Tibial nerve (tissue), 4 donors: Measurements from ENCODE around the gene RAB6B. TPM values are rescaled to one million over a fixed set of nuclear protein-coding genes. Genes with fewer than 3 reads are reported as not detected.

ENCODE experiments used
- DNase-seq, 2 donors: peaks; one replicate each; pipeline ENCODE4 v3.0.0-alpha.2; 2019; ENCODE audit warnings: low spot score in 2 of 2
- H3K27ac ChIP-seq, 4 donors: fragments of 200-600 bp; sonication (generic) in 3 of 4; one replicate each; pipeline ENCODE4 v1.5.1; 2017 to 2019; ENCODE audit warnings: mild to moderate bottlenecking in 1 of 4
- H3K27me3 ChIP-seq, 2 donors: fragments of 200-600 bp; sonication (generic) in 1 of 2; one replicate each; pipeline versions ENCODE4 v1.5.1 to v1.6.0; 2017 to 2019
- H3K36me3 ChIP-seq, 3 donors: fragments of 200-600 bp; sonication (generic); one replicate each; pipeline ENCODE4 v1.5.1; 2018 to 2019
- H3K4me1 ChIP-seq, 4 donors: fragments of 200-600 bp; sonication (generic) in 3 of 4; one replicate each; pipeline ENCODE4 v1.5.1; 2017 to 2019
- H3K4me3 ChIP-seq, 4 donors: fragments of 200-600 bp; sonication (generic) in 3 of 4; one replicate each; pipeline ENCODE4 v1.5.1; 2017 to 2019; ENCODE audit warnings: mild to moderate bottlenecking in 1 of 4, moderate library complexity in 1 of 4
- H3K9me3 ChIP-seq, 4 donors: fragments of 200-600 bp; sonication (generic) in 3 of 4; one replicate each; pipeline ENCODE4 v1.5.1; 2017 to 2019
- CTCF ChIP-seq, 5 experiments: fragments of 200-600 bp in 3 of 5; fragments of 450-650 bp in 2 of 5; sonication (generic) in 3 of 5; IDR thresholded peaks; one replicate each; pipeline ENCODE4 v1.5.1; 2016 to 2019; ENCODE audit warnings: antibody characterized with exemption in 5 of 5, mild to moderate bottlenecking in 3 of 5, moderate library complexity in 2 of 5
- EP300 ChIP-seq, 2 donors: sonication (generic); formaldehyde crosslinking; IDR thresholded peaks; one replicate each; pipeline ENCODE4 v1.6.1; 2017; ENCODE audit warnings: antibody characterized with exemption in 2 of 2, mild to moderate bottlenecking in 1 of 2
- POLR2A ChIP-seq, 2 donors: fragments of 450-650 bp; IDR thresholded peaks; one replicate each; pipeline ENCODE4 v1.6.1; 2017; ENCODE audit warnings: antibody characterized with exemption in 2 of 2, mild to moderate bottlenecking in 2 of 2, moderate library complexity in 2 of 2
- WGBS, 2 donors: methylation state at CpG; one replicate each; pipeline ENCODE4 v1.1.5; 2018; 5-methylcytosine and 5-hydroxymethylcytosine counted together
- total RNA-seq, 4 donors: library from RNA; depleted of rRNA; stranded (reverse); fragments of >200 nt; gene quantifications; one replicate each; pipeline ENCODE4 v1.1.0, GENCODE V29; 2016

RAB6B gene
- total RNA-seq, 4 donors from 2014 or later: 1.4 to 3.6 (median 2.0) TPM

GRCh38 chr3:133930341-133930933 is 34.8 kb upstream of the RAB6B start:
- H3K4me1 ChIP-seq: peaks cover 0 to 11% (median 0%) of the 10 kb centered on the region in 4 donors
- WGBS, 2 donors: 78 to 95% methylated on average over 1 of the region's 1 CpG
- TF ChIP-seq POLR2A (IDR thresholded peaks at IDR 0.05) (no peak), CTCF (IDR thresholded peaks at IDR 0.05) (peak; percentile 35 to 63 (median 44))
- H3K9me3 ChIP-seq: no peaks in the 10 kb centered on the region
- no peaks in the 10 kb centered on the region for H3K36me3 ChIP-seq
- no peaks in the 10 kb centered on the region for H3K27me3 ChIP-seq
- H3K27ac ChIP-seq: no peak overlapping the region
- no peak overlapping the region for H3K4me3 ChIP-seq
- no peak for DNase-seq

- Histone ChIP-seq H3K4me3 (no peak overlapping the region), H3K27me3 (no peaks in the 10 kb centered on the region), H3K4me1 (peaks cover 0 to 11% (median 0%) of the 10 kb centered on the region in 4 donors), H3K36me3 (no peaks in the 10 kb centered on the region), H3K27ac (no peak overlapping the region), H3K9me3 (no peaks in the 10 kb centered on the region)
- 90 to 94% methylated on average over 14 of the region's 14 CpGs for WGBS, 2 donors
- TF ChIP-seq CTCF (IDR thresholded peaks at IDR 0.05) (no peak), POLR2A (IDR thresholded peaks at IDR 0.05) (no peak), EP300 (IDR thresholded peaks at IDR 0.05) (no peak)
- DNase-seq: no peak
These were observed 33.4 kb upstream of the RAB6B start for GRCh38 chr3:133928903-133929607.

- no peak overlapping the region for H3K27ac ChIP-seq
- H3K4me1 ChIP-seq: peaks cover 0 to 11% (median 0%) of the 10 kb centered on the region in 4 donors
- no peaks in the 10 kb centered on the region for H3K27me3 ChIP-seq
- TF ChIP-seq EP300 (IDR thresholded peaks at IDR 0.05) (no peak), CTCF (IDR thresholded peaks at IDR 0.05) (no peak), POLR2A (IDR thresholded peaks at IDR 0.05) (no peak)
- H3K36me3 ChIP-seq: no peaks in the 10 kb centered on the region
- H3K4me3 ChIP-seq: peak overlapping the region in 1 of 4 donors; percentile 61
- DNase-seq: no peak
- 83% methylated on average over 11 to 20 of the region's 20 CpGs for WGBS, 2 donors
- H3K9me3 ChIP-seq: no peaks in the 10 kb centered on the region
These were observed 32.6 kb upstream of the RAB6B start for GRCh38 chr3:133928136-133928893.

GRCh38 chr3:133927540-133928066 is 31.9 kb upstream of the RAB6B start:
- Histone ChIP-seq H3K4me3 (peak overlapping the region; percentile 25 to 61 (median 38)), H3K36me3 (no peaks in the 10 kb centered on the region), H3K4me1 (peaks cover 0 to 11% (median 0%) of the 10 kb centered on the region in 4 donors), H3K27me3 (no peaks in the 10 kb centered on the region), H3K27ac (no peak overlapping the region), H3K9me3 (no peaks in the 10 kb centered on the region)
- WGBS, 2 donors: 4 to 5% methylated on average over 23 to 35 of the region's 51 CpGs
- DNase-seq: no peak
- TF ChIP-seq POLR2A (IDR thresholded peaks at IDR 0.05) (no peak), CTCF (IDR thresholded peaks at IDR 0.05) (peak; percentile 76 to 92 (median 89))
